Activated T-cell treated with anti-CD3 and anti-CD28 coated beads for 1 hour (primary cell): ENCODE data around the gene CABLES1.

Experiments used
- DNase-seq: peaks from one replicate; pipeline ENCODE4 v3.0.0-alpha.2; 2020; ENCODE audit warnings: low read depth

CABLES1 gene

DNA sequence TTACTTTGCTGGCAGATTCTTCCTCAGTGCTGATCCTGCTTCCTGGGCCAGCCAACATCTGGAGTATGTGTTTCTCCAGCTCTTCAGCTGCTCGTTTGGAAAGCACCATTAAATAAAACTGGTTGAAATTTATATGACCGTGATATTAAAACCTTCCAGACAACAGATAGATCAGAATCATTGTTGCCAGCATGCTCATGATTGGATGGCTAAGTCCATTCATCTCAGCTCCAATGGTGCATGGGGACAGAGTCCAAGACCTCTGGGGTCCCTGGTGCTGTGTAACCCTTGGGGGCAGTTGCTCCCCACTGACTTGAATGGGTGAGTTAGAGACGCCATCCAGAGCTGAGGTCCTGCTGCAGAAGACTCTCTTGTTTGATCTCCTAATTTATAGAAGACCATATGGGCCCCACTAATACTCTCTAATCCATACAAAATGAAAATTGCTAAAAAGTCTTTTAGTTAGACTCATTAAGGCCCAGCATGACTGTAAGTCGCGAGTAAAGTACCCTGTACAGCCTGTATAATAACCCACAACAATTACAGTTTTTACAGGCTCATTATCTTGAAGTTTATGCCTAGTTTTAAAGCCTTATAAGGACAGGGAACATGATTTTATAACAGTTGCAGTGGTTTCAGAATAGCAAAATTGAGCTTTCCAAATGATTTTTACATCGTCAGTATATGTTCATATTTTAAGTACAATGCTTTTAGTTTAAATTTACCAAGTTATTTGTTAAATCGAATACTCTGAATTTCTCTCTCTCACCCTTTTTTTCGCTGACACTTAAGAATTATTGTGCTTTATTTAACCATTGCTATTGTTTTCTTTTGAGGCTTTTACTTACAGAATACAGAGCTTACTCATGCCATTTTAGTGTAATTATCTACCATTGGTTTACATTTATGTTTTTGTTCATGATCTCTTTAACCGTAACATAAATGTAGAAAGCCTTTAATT lies 60.0 kb downstream of the CABLES1 start:
- no peak for DNase-seq

DNA sequence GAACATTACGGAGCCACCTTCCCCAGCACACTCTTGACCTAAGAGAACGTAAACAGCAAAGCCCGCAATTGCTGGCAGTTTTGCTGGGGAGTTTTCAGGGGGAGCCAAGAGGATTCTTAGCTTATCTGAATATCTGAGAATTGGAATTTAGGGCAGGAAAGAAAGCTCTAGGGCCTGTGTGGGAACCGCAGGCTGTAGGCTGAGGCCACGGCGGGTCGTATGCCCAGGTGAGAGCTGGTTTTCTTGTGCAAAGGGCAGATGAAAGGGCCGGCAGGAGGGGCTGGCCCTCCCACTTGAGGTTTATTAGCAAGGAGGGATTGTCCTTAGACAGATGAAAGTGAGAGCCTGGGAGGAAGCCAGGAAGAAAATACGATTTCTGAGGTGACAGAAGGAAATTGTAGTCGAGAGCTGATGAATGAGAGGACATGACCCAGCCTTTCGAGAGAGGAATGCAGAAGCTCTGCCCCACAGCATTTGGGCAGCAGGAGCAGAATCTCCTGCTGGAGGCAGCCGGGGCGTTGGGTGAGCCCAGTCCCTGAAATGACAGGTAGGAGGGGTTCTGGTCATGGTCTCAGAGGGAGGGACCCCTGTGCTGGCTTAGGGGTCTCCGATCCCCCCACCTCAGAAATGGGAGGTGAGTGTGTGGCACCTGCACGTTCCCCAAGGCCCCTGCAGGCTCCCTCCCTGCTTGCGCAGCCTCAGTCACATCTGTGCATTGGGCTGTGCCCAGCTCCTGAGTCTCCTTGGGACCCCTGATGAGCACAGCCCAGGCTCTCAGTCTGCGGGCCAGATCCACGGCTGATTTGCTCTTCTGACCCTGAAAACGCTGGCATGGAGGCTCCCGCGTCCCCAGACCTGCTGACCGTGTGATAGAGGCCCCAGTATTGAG lies 61.1 kb downstream of the CABLES1 start:
- no peak for DNase-seq

- DNase-seq = no peak
Measured at GRCh38 chr18:23198217-23198845, 63.0 kb downstream of the CABLES1 start.

DNA sequence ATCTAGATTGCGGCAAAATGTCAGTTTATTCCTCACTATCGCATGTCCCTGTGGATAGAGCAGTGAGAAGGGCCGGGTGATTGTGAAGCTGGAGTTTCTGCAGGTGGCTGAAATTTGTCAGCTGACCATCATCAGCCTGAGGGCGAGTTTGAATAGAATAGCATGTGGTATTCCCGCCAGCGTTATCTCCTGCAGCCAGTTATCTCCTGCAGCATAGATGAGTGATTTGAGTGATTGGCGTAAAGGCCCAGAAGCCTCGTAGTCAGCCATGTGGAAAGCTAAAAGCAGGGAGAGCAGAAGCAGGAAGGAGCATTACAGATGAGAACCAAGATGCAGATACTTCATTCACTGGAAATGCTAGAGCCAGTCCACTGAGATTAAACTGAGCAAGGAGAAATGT lies 65.5 kb downstream of the CABLES1 start:
- DNase-seq = no peak

GRCh38 chr18:23201741-23202140 lies 66.5 kb downstream of the CABLES1 start:
- no peak for DNase-seq

DNA sequence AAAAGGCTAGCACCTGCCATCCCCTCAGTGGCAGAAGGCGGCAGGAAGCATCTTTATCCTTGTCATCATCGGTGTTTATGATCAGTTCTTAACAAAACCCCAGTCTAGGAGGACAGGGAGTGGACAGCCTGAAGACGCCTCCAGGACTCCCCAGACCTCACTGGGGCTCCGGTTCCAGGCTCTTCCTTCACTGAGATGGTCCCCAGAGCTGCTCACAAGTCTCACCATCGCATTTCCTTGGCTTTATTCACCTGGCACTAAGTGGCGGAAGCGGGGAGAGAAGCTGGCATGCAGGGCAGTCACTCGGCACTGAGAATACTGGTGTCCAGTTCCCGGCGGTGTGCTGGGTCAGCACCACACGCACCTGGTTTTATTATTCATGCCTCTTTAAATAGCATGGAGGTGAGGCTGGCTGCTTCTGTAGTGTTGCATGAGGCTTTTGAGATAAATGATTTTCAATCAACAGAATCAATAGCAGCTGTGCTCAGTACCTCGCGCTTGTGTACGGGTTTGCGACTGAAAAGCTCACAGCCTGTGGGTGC lies 68.7 kb downstream of the CABLES1 start:
- DNase-seq = no peak

DNA sequence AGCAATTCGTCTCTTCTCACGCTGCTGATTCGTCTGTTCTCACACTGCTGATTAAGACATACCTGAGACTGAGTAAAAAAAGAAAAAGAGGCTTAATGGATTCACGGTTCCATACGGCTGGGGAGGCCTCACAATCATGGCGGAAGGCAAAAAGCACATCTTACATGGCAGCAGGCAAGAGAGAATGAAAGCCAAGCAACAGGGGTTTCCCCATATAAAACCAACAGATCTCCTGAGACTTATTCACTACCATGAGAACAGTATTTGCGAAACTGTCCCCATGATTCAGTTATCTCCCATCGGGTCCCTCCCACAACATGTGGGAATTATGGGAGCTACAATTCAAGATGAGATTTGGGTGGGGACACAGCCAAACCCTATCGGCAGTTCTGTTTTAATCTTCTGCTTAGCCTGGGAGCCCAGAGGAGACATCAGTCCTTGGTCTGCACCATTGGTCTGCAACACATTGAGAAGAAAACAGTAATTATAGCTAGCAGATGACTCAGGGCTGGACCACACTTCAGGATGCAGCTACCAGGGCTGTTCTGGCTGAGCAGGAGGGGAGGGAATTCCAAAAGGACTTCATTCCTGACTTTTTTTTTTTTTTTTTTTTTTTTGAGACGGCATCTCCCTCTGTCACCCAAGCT lies 69.4 kb downstream of the CABLES1 start:
- no peak for DNase-seq

DNA sequence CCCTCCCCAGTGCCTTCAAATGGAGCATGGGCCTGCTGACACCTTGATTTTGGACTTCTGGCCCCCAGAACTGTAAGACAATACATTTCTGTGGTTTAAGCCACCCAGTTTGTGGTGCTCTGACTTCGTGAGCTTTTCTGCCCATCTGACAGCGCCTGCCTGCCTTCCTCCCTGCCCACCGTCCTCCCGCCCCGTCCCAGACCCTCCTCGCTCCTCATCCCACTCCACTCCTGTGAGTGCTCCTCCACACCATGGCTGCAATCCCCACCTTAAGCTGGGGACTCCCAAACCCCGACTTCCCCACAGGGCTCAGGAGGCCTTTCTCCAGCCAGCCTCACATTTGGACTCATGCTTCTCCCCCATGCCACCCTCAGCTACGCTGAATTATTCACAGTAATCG lies 70.7 kb downstream of the CABLES1 start:
- DNase-seq = no peak

DNA sequence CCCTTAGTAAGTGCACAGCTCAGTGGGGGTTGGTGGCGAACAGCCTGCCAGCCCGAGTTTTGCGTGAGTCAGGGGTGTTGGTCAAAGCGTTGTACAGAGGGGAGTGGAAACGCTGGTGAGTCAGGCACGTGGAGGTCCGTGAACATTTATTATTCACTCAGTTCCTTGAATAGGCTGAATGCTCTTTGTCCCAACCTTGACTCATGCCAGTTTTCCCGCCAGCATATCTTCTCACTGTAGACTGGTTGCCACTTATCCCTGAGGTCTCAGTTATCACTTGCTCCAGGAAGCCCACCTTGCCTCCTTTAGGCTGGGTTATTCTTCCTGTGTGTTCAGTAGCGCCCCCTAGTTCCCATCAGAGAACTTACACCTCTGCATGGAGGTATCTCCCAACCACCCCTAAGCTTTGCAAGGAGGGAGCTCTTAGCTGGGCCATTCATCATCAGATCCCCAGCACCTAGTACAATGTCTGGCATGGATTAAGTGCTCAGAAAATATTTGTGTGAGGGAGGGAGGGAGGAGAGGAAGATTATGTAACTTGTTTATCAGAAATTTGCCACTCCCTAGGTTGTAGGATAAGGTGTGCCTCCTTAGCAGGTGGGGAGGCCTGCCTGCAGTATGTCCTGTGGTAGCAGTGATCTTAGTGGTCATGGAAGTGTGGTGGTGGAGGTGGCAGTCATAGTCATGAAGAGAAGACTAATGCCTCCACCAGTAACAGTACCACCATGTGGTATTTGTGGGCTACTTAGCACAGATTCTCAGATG lies 72.1 kb downstream of the CABLES1 start:
- DNase-seq = no peak

- no peak for DNase-seq
Measured at GRCh38 chr18:23207994-23208393, 72.7 kb downstream of the CABLES1 start.

DNA sequence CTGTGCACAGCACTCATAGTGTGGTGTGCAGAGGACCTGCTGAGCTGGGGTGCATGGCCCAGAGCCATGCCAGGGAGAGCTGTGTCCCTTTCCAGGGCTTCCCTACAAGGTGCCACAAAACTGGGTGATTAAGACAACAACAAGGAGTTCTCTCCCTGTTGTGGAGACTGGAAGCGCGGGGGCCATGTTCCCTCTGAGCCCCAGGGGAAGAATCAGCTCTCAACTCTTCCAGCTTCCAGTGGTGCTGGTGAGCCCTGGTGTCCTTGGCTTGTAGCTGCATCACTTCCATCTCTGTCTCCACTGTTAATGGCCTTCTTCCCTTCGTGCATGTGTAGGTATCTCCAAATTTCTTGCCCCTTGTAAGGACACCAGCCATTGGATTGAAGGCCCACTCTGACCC lies 73.3 kb downstream of the CABLES1 start:
- no peak for DNase-seq

- no peak for DNase-seq
Measured at GRCh38 chr18:23209031-23209430, 73.7 kb downstream of the CABLES1 start.

GRCh38 chr18:23209796-23210195 lies 74.5 kb downstream of the CABLES1 start:
- DNase-seq = no peak

DNA sequence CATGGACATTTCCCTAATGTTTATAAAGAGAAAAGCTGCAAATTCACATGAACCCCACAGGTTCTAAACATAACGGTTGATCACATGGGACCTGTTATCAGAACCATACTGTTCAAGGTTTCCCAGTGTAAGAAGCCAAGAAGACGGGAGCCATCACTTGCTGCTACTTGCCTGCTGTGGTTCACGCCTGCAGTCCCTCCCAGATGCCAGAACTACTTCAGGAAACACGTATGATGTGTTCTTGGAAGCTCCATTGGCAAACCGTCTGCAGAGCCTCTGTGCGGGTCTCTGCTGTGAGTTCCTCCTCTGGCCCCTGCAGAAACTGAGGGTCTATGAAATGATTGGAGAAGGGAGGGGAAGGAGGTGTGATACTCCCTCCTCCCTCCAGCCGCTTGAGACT lies 75.2 kb downstream of the CABLES1 start:
- no peak for DNase-seq

GRCh38 chr18:23211146-23211545 lies 75.9 kb downstream of the CABLES1 start:
- no peak for DNase-seq

DNA sequence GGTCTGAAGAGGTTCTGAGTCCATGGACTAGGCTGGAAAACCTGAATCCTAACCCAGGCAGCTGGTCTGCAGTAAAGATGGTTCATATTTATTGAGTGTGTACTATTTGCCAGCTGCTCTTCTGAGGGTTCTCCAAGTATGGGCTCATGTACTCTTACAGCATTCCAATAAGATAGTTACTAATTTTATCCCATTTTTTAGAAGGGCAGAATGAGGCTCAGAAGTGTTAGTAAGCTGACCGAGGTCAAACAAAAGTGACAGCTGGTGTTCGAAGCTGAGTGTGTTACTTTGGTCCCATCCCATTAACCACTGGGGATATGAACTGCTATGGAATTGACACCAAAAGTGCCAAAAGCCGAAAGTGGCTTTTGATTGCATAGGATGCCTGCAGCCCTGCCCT lies 76.9 kb downstream of the CABLES1 start:
- no peak for DNase-seq

DNA sequence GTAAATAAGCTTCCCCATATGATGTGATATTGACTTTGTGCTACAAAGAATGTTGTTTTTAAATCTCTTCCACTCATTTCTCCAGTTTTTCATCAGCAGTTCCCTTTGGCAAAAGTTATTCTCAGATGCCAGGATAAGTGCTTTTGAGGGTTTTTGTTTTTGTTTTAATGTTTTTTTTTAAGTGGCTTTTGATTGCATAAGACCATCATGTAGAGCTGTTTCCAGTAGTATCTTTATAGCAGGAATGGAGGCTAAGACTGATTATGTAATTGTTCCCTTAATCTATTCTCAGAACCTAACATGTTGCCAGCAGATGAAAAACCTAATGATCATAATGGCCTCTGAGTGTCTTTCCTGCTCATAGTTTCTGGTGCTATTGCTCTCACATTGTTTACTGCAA lies 77.9 kb downstream of the CABLES1 start:
- DNase-seq = no peak

DNA sequence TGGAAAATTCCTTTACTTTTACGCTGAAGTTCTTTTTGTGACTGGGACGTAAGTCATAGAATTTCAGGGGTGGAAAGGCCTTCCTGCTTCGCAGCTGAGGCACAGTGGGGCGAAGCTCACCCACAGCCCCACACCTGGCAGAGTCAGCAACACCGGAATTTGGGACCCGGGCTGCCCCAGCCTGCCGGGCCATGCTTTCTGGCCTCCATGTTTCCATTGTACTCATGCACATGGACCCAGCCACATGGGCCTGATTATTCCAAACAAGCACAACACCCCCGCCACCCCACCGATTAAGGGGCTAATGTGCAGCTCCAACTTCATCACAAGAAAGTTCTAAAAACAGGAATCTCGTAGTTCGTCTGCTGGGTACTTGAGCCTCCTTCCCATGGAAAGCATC lies 82.5 kb downstream of the CABLES1 start:
- no peak for DNase-seq

GRCh38 chr18:23220355-23220754 lies 85.1 kb downstream of the CABLES1 start:
- no peak for DNase-seq

DNA sequence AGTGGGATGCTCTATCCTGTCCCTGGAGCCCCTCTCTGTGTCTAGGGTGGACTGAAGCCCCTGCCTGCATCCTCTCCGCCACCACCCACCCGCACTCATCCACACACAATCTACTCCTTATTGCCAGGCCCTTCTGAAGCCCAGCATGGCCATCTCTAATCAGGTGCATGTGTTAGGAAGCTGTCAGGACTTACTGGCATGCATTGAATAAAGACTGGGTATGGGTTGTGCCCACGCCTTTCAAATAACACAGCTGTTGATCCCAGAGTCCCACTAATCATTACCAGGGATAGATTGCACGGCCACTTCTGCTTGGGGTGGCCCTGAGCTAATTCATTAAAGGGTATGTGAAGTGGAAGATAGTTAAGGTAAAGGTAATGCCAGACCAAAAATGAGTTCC lies 88.4 kb downstream of the CABLES1 start:
- DNase-seq = no peak

GRCh38 chr18:23225503-23225902 lies 90.2 kb downstream of the CABLES1 start:
- no peak for DNase-seq
